ENCODE measurements around the gene ANAPC2.

- TF ChIP-seq POLR2A (IDR thresholded peaks at IDR 0.05) (no peak), CTCF (IDR thresholded peaks at IDR 0.05) (no peak), POLR2AphosphoS5 (IDR thresholded peaks at IDR 0.05) (no peak), EP300 (IDR thresholded peaks at IDR 0.05) (no peak)
Observed at GRCh38 chr9:137188086-137188489, 272 bp downstream of the ANAPC2 start.

Data from suprapubic skin (tissue), 4 donors.